Effector memory CD8-positive, alpha-beta T cell (primary cell): ENCODE data around the gene AGBL2.
"Not testable (repeated sequence)": the region's sequence is repeated elsewhere in the genome, so short reads cannot be mapped to it uniquely, and the experiment has no call there.

Experiments
- ATAC-seq: fragments of 150-1000 bp; cut with Tn5 transposase; replicated peaks from 2 replicates; pipeline ENCODE4 v1.10.0; 2021; ENCODE audit warnings: mild to moderate bottlenecking, moderate library complexity
- DNase-seq, 3 experiments: peaks; one replicate each; pipeline ENCODE4 v3.0.0; 2021
- H3K27ac Mint-ChIP-seq, 2 donors: one replicate each; pipeline ENCODE4 v1.8.0; 2022; ENCODE audit warnings: mild to moderate bottlenecking in 2 of 2, mixed read lengths in 2 of 2, moderate library complexity in 2 of 2
- H3K27me3 Mint-ChIP-seq, 2 donors: one replicate each; pipeline ENCODE4 v1.8.0; 2022; ENCODE audit warnings: mixed read lengths in 2 of 2
- H3K36me3 Mint-ChIP-seq: one replicate; pipeline ENCODE4 v1.8.0; 2022; ENCODE audit warnings: mild to moderate bottlenecking, moderate library complexity, mixed read lengths; ENCODE audit not compliant: insufficient read depth
- H3K4me1 Mint-ChIP-seq, 2 donors: one replicate each; pipeline ENCODE4 v1.8.0; 2022; ENCODE audit warnings: low read depth in 2 of 2, mixed read lengths in 2 of 2
- H3K4me3 Mint-ChIP-seq, 2 donors: one replicate each; pipeline ENCODE4 v1.8.0; 2022; ENCODE audit warnings: mild to moderate bottlenecking in 2 of 2, mixed read lengths in 2 of 2, moderate library complexity in 2 of 2
- H3K9me3 Mint-ChIP-seq, 2 donors: one replicate each; pipeline ENCODE4 v1.8.0; 2022; ENCODE audit warnings: mixed read lengths in 2 of 2

The AGBL2 gene

GRCh38 chr11:47675851-47676250 lies 39.3 kb downstream of the AGBL2 start:
- Mint-ChIP-seq H3K27me3 (no peaks in the 10 kb centered on the region), H3K9me3 (no peaks in the 10 kb centered on the region), H3K4me1 (no peaks in the 10 kb centered on the region), H3K27ac (no peak overlapping the region), H3K36me3 (no peaks in the 10 kb centered on the region), H3K4me3 (no peak overlapping the region)
- DNase-seq = no peak
- no peak for ATAC-seq

- no peaks in the 10 kb centered on the region for H3K27me3 Mint-ChIP-seq
- peak overlapping the region in 1 of 2 donors; percentile 5 for H3K27ac Mint-ChIP-seq
- no peak for DNase-seq
- no peak for ATAC-seq
- no peaks in the 10 kb centered on the region for H3K4me1 Mint-ChIP-seq
- H3K36me3 Mint-ChIP-seq = no peaks in the 10 kb centered on the region
- no peak overlapping the region for H3K4me3 Mint-ChIP-seq
- no peaks in the 10 kb centered on the region for H3K9me3 Mint-ChIP-seq
Measured at GRCh38 chr11:47672283-47672730, 42.9 kb downstream of the AGBL2 start.

- ATAC-seq (no peak), DNase-seq (no peak)
- no peak overlapping the region for H3K4me3 Mint-ChIP-seq
- no peaks in the 10 kb centered on the region for H3K9me3 Mint-ChIP-seq
- H3K36me3 Mint-ChIP-seq = no peaks in the 10 kb centered on the region
- H3K27ac Mint-ChIP-seq = no peak overlapping the region
- no peaks in the 10 kb centered on the region for H3K27me3 Mint-ChIP-seq
- H3K4me1 Mint-ChIP-seq = no peaks in the 10 kb centered on the region
Measured at GRCh38 chr11:47669856-47670255, 45.3 kb downstream of the AGBL2 start.

GRCh38 chr11:47668665-47669064 lies 46.5 kb downstream of the AGBL2 start:
- no peaks in the 10 kb centered on the region for H3K27me3 Mint-ChIP-seq
- no peaks in the 10 kb centered on the region for H3K4me1 Mint-ChIP-seq
- no peak for DNase-seq
- H3K9me3 Mint-ChIP-seq = no peaks in the 10 kb centered on the region
- no peak overlapping the region for H3K27ac Mint-ChIP-seq
- H3K36me3 Mint-ChIP-seq = no peaks in the 10 kb centered on the region
- no peak overlapping the region for H3K4me3 Mint-ChIP-seq
- no peak for ATAC-seq

GRCh38 chr11:47667555-47667954 lies 47.6 kb downstream of the AGBL2 start:
- Mint-ChIP-seq H3K4me3 (no peak overlapping the region), H3K27me3 (no peaks in the 10 kb centered on the region), H3K27ac (no peak overlapping the region), H3K9me3 (no peaks in the 10 kb centered on the region), H3K36me3 (no peaks in the 10 kb centered on the region), H3K4me1 (no peaks in the 10 kb centered on the region)
- ATAC-seq (no peak), DNase-seq (no peak)

GRCh38 chr11:47667135-47667534 lies 48.0 kb downstream of the AGBL2 start:
- DNase-seq (no peak), ATAC-seq (no peak)
- Mint-ChIP-seq H3K27me3 (no peaks in the 10 kb centered on the region), H3K4me1 (no peaks in the 10 kb centered on the region), H3K4me3 (no peak overlapping the region), H3K27ac (no peak overlapping the region), H3K9me3 (no peaks in the 10 kb centered on the region), H3K36me3 (no peaks in the 10 kb centered on the region)

GRCh38 chr11:47664936-47665335 lies 50.2 kb downstream of the AGBL2 start:
- H3K4me1 Mint-ChIP-seq, H3K27ac Mint-ChIP-seq, H3K9me3 Mint-ChIP-seq, DNase-seq, H3K4me3 Mint-ChIP-seq, ATAC-seq, H3K27me3 Mint-ChIP-seq, H3K36me3 Mint-ChIP-seq: not testable (repeated sequence)

- Mint-ChIP-seq H3K27ac (no peak overlapping the region), H3K27me3 (peaks cover 0 to 5% of the 10 kb centered on the region in 2 donors), H3K4me3 (no peak overlapping the region), H3K36me3 (peaks cover 4% of the 10 kb centered on the region), H3K4me1 (no peaks in the 10 kb centered on the region), H3K9me3 (no peaks in the 10 kb centered on the region)
- no peak for DNase-seq
- no peak for ATAC-seq
Measured at GRCh38 chr11:47661245-47661644, 53.9 kb downstream of the AGBL2 start.

GRCh38 chr11:47659276-47659675 lies 55.9 kb downstream of the AGBL2 start:
- Mint-ChIP-seq H3K27me3 (peaks cover 0 to 5% of the 10 kb centered on the region in 2 donors), H3K27ac (no peak overlapping the region), H3K36me3 (peaks cover 4% of the 10 kb centered on the region), H3K4me3 (no peak overlapping the region), H3K9me3 (no peaks in the 10 kb centered on the region), H3K4me1 (no peaks in the 10 kb centered on the region)
- DNase-seq (no peak), ATAC-seq (no peak)

GRCh38 chr11:47656260-47656885 lies 58.8 kb downstream of the AGBL2 start:
- H3K4me1 Mint-ChIP-seq = no peaks in the 10 kb centered on the region
- DNase-seq (no peak), ATAC-seq (no peak)
- no peak overlapping the region for H3K4me3 Mint-ChIP-seq
- H3K36me3 Mint-ChIP-seq = peaks cover 3% of the 10 kb centered on the region
- peaks cover 0 to 5% of the 10 kb centered on the region in 2 donors for H3K27me3 Mint-ChIP-seq
- no peak overlapping the region for H3K27ac Mint-ChIP-seq
- H3K9me3 Mint-ChIP-seq = peaks cover 0 to 6% of the 10 kb centered on the region in 2 donors

- no peak for ATAC-seq
- peaks cover 0 to 6% of the 10 kb centered on the region in 2 donors for H3K9me3 Mint-ChIP-seq
Measured at GRCh38 chr11:47651818-47652469, 63.2 kb downstream of the AGBL2 start.

GRCh38 chr11:47649276-47649675 lies 65.9 kb downstream of the AGBL2 start:
- Mint-ChIP-seq H3K36me3 (peaks cover 3% of the 10 kb centered on the region), H3K4me3 (no peak overlapping the region), H3K4me1 (no peaks in the 10 kb centered on the region), H3K27ac (no peak overlapping the region), H3K27me3 (no peaks in the 10 kb centered on the region), H3K9me3 (peaks cover 0 to 6% of the 10 kb centered on the region in 2 donors)
- DNase-seq (no peak), ATAC-seq (no peak)

More at GRCh38 chr11:47651818-47652469, 63.2 kb downstream of the AGBL2 start:
- no peak overlapping the region for H3K4me3 Mint-ChIP-seq
- no peaks in the 10 kb centered on the region for H3K4me1 Mint-ChIP-seq
- H3K36me3 Mint-ChIP-seq = peaks cover 3% of the 10 kb centered on the region
- H3K27me3 Mint-ChIP-seq = peaks cover 0 to 5% of the 10 kb centered on the region in 2 donors
- H3K27ac Mint-ChIP-seq = no peak overlapping the region
- no peak for DNase-seq

- no peak for DNase-seq
- peaks cover 16% of the 10 kb centered on the region for H3K36me3 Mint-ChIP-seq
- no peak for ATAC-seq
- H3K4me1 Mint-ChIP-seq = peaks cover 11 to 13% of the 10 kb centered on the region in 2 donors
- H3K27ac Mint-ChIP-seq = peak overlapping the region; percentile 9 to 26
- H3K27me3 Mint-ChIP-seq = no peaks in the 10 kb centered on the region
- no peak overlapping the region for H3K4me3 Mint-ChIP-seq
- H3K9me3 Mint-ChIP-seq = no peaks in the 10 kb centered on the region
Measured at GRCh38 chr11:47646019-47646418, 69.2 kb downstream of the AGBL2 start.

- ATAC-seq = no peak
- no peak overlapping the region for H3K4me3 Mint-ChIP-seq
- no peaks in the 10 kb centered on the region for H3K9me3 Mint-ChIP-seq
- peak overlapping the region; percentile 9 to 26 for H3K27ac Mint-ChIP-seq
- H3K36me3 Mint-ChIP-seq = peaks cover 16% of the 10 kb centered on the region
- H3K27me3 Mint-ChIP-seq = no peaks in the 10 kb centered on the region
- no peak for DNase-seq
- peaks cover 13 to 14% of the 10 kb centered on the region in 2 donors for H3K4me1 Mint-ChIP-seq
Measured at GRCh38 chr11:47645500-47645899, 69.7 kb downstream of the AGBL2 start.
